ENCODE data around the gene TMEM132E.

Gene TMEM132E

GRCh38 chr17:34645594-34645993 lies 66.2 kb downstream of the TMEM132E start:
- no peaks in the 10 kb centered on the region for H3K36me3 ChIP-seq (ENCODE audit: insufficient read depth, low read length)
- no peaks in the 10 kb centered on the region for H3K9me3 ChIP-seq (ENCODE audit: control insufficient read depth, insufficient read depth, low read length)
- H3K4me1 ChIP-seq (ENCODE audit: insufficient read depth, low read length), result no peaks in the 10 kb centered on the region
- H3K9ac ChIP-seq (ENCODE audit: low read depth, low read length), result no peak overlapping the region

GRCh38 chr17:34647511-34647910 lies 68.1 kb downstream of the TMEM132E start:
- Histone ChIP-seq H3K9ac (ENCODE audit: low read depth, low read length) (no peak overlapping the region), H3K4me1 (ENCODE audit: insufficient read depth, low read length) (no peaks in the 10 kb centered on the region), H3K9me3 (ENCODE audit: control insufficient read depth, insufficient read depth, low read length) (no peaks in the 10 kb centered on the region), H3K36me3 (ENCODE audit: insufficient read depth, low read length) (no peaks in the 10 kb centered on the region)

- Histone ChIP-seq H3K9ac (ENCODE audit: low read depth, low read length) (no peak overlapping the region), H3K4me1 (ENCODE audit: insufficient read depth, low read length) (no peaks in the 10 kb centered on the region), H3K36me3 (ENCODE audit: insufficient read depth, low read length) (no peaks in the 10 kb centered on the region), H3K9me3 (ENCODE audit: control insufficient read depth, insufficient read depth, low read length) (no peaks in the 10 kb centered on the region)
These were observed 70.8 kb downstream of the TMEM132E start for GRCh38 chr17:34650051-34650750.

- Histone ChIP-seq H3K4me1 (ENCODE audit: insufficient read depth, low read length) (no peaks in the 10 kb centered on the region), H3K36me3 (ENCODE audit: insufficient read depth, low read length) (no peaks in the 10 kb centered on the region), H3K9me3 (ENCODE audit: control insufficient read depth, insufficient read depth, low read length) (no peaks in the 10 kb centered on the region), H3K9ac (ENCODE audit: low read depth, low read length) (no peak overlapping the region)
These were observed 72.0 kb downstream of the TMEM132E start for GRCh38 chr17:34651402-34651811.

GRCh38 chr17:34652021-34652555 lies 72.7 kb downstream of the TMEM132E start:
- Histone ChIP-seq H3K36me3 (ENCODE audit: insufficient read depth, low read length) (no peaks in the 10 kb centered on the region), H3K9ac (ENCODE audit: low read depth, low read length) (no peak overlapping the region), H3K4me1 (ENCODE audit: insufficient read depth, low read length) (no peaks in the 10 kb centered on the region), H3K9me3 (ENCODE audit: control insufficient read depth, insufficient read depth, low read length) (no peaks in the 10 kb centered on the region)

- H3K36me3 ChIP-seq (ENCODE audit: insufficient read depth, low read length), result no peaks in the 10 kb centered on the region
- H3K9me3 ChIP-seq (ENCODE audit: control insufficient read depth, insufficient read depth, low read length), result no peaks in the 10 kb centered on the region
- no peaks in the 10 kb centered on the region for H3K4me1 ChIP-seq (ENCODE audit: insufficient read depth, low read length)
- H3K9ac ChIP-seq (ENCODE audit: low read depth, low read length), result no peak overlapping the region
These were observed 74.1 kb downstream of the TMEM132E start for GRCh38 chr17:34653511-34653910.

GRCh38 chr17:34654276-34654880 lies 75.0 kb downstream of the TMEM132E start:
- H3K36me3 ChIP-seq (ENCODE audit: insufficient read depth, low read length), result no peaks in the 10 kb centered on the region
- no peak overlapping the region for H3K9ac ChIP-seq (ENCODE audit: low read depth, low read length)
- H3K4me1 ChIP-seq (ENCODE audit: insufficient read depth, low read length), result no peaks in the 10 kb centered on the region
- H3K9me3 ChIP-seq (ENCODE audit: control insufficient read depth, insufficient read depth, low read length), result no peaks in the 10 kb centered on the region

- H3K9ac ChIP-seq (ENCODE audit: low read depth, low read length), result no peak overlapping the region
- H3K9me3 ChIP-seq (ENCODE audit: control insufficient read depth, insufficient read depth, low read length), result no peaks in the 10 kb centered on the region
- H3K4me1 ChIP-seq (ENCODE audit: insufficient read depth, low read length), result no peaks in the 10 kb centered on the region
- no peaks in the 10 kb centered on the region for H3K36me3 ChIP-seq (ENCODE audit: insufficient read depth, low read length)
These were observed 75.5 kb downstream of the TMEM132E start for GRCh38 chr17:34654881-34655276.

- no peaks in the 10 kb centered on the region for H3K4me1 ChIP-seq (ENCODE audit: insufficient read depth, low read length)
- H3K9ac ChIP-seq (ENCODE audit: low read depth, low read length), result no peak overlapping the region
- no peaks in the 10 kb centered on the region for H3K9me3 ChIP-seq (ENCODE audit: control insufficient read depth, insufficient read depth, low read length)
- H3K36me3 ChIP-seq (ENCODE audit: insufficient read depth, low read length), result no peaks in the 10 kb centered on the region
These were observed 77.4 kb downstream of the TMEM132E start for GRCh38 chr17:34656801-34657200.

GRCh38 chr17:34658811-34659560 lies 79.6 kb downstream of the TMEM132E start:
- H3K9me3 ChIP-seq (ENCODE audit: control insufficient read depth, insufficient read depth, low read length), result no peaks in the 10 kb centered on the region
- no peaks in the 10 kb centered on the region for H3K36me3 ChIP-seq (ENCODE audit: insufficient read depth, low read length)
- H3K4me1 ChIP-seq (ENCODE audit: insufficient read depth, low read length), result no peaks in the 10 kb centered on the region
- H3K9ac ChIP-seq (ENCODE audit: low read depth, low read length), result no peak overlapping the region

GRCh38 chr17:34663714-34664113 lies 84.3 kb downstream of the TMEM132E start:
- H3K9ac ChIP-seq (ENCODE audit: low read depth, low read length), result no peak overlapping the region
- H3K9me3 ChIP-seq (ENCODE audit: control insufficient read depth, insufficient read depth, low read length), result no peaks in the 10 kb centered on the region
- peaks cover 9% of the 10 kb centered on the region for H3K4me1 ChIP-seq (ENCODE audit: insufficient read depth, low read length)
- H3K36me3 ChIP-seq (ENCODE audit: insufficient read depth, low read length), result no peaks in the 10 kb centered on the region; the same call in 1 of the 2 replicates

GRCh38 chr17:34665150-34665806 lies 85.9 kb downstream of the TMEM132E start:
- H3K4me1 ChIP-seq (ENCODE audit: insufficient read depth, low read length), result peaks cover 9% of the 10 kb centered on the region
- peak overlapping the region; percentile 17; the same call in 1 of the 2 replicates for H3K9ac ChIP-seq (ENCODE audit: low read depth, low read length)
- no peaks in the 10 kb centered on the region; the same call in 1 of the 2 replicates for H3K36me3 ChIP-seq (ENCODE audit: insufficient read depth, low read length)
- H3K9me3 ChIP-seq (ENCODE audit: control insufficient read depth, insufficient read depth, low read length), result no peaks in the 10 kb centered on the region

GRCh38 chr17:34665819-34666763 lies 86.7 kb downstream of the TMEM132E start:
- Histone ChIP-seq H3K9me3 (ENCODE audit: control insufficient read depth, insufficient read depth, low read length) (no peaks in the 10 kb centered on the region), H3K36me3 (ENCODE audit: insufficient read depth, low read length) (no peaks in the 10 kb centered on the region; the same call in 1 of the 2 replicates), H3K9ac (ENCODE audit: low read depth, low read length) (peak overlapping the region; percentile 17; the same call in 1 of the 2 replicates), H3K4me1 (ENCODE audit: insufficient read depth, low read length) (peaks cover 9% of the 10 kb centered on the region)

Data from ES-I3 (cell line).